HL-60/S4 treated with phorbol 12-myristate 13-acetate at 8.2 ng/mL for 4 days and 3 days (cell line): ENCODE data around the gene CHRNE.
"Not testable (repeated sequence)": the region's sequence is repeated elsewhere in the genome, so short reads cannot be mapped to it uniquely, and the experiment has no call there.

ENCODE experiments used
- in situ Hi-C: fragments of 300-500 bp; cut with MboI; formaldehyde crosslinking; loops from 2 replicates; pipeline ENCODE4 v1.15.0; 2022; ENCODE audit warnings: low sequenced_read_pairs

CHRNE gene

DNA sequence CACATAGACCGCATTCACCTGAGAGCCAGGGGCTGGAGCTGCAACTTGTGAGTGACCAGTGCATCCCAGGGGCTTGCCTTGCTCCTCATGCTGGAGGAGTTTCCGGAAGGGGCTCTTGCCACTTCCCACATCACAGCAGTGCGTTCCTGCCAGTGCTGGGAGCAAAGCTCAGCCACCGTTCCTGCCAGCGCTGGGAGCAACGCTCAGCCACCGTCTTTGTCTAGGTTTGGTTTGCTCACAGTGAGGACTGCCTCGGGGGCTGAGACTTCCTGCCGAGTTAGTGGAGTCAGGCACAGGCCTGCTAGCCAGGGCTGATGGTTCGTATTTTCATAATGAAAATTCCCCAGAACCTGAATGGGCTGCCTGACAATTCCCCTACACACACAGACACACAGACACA, 5.4 kb upstream of the CHRNE start:
- in situ Hi-C loops, result no loop called here

DNA sequence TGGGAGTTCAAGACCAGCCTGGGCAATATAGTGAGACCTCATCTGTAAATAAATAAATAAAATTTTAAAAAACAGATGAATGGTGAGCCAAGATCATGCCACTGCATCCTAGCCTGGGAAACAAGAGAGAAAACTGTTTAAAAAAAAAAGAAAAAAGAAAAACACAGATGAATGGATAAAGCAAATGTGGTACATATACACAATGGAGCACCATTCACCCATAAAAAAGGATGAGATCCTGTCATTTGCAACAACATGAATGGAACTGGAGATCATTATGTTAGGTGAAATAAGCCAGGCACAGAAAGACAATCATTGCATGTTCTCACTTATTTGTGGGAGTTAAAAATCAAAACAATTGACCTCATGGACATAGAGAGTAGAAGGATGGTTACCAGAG, 3.7 kb upstream of the CHRNE start:
- in situ Hi-C loops, result not testable (repeated sequence)

DNA sequence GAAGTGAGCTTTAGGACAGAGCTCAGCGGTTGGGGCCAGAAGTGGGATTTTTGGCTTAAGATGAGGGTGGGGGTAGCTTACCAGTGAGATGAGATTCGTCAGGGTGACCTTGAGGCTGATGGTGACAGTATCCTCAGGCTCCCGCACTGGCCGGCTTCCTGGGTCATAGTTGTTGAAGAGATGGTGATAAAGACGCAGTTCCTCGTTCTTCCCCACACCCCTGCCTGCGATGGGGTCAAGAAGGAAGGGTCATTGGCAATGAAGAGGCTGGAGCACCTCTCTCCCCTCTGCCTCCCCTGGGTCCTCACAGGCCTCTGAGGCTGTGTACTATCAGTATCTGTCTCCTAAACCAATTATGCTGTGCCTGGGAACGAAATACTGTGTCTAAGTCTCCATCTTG, 358 bp downstream of the CHRNE start:
- in situ Hi-C loops, result no loop called here

DNA sequence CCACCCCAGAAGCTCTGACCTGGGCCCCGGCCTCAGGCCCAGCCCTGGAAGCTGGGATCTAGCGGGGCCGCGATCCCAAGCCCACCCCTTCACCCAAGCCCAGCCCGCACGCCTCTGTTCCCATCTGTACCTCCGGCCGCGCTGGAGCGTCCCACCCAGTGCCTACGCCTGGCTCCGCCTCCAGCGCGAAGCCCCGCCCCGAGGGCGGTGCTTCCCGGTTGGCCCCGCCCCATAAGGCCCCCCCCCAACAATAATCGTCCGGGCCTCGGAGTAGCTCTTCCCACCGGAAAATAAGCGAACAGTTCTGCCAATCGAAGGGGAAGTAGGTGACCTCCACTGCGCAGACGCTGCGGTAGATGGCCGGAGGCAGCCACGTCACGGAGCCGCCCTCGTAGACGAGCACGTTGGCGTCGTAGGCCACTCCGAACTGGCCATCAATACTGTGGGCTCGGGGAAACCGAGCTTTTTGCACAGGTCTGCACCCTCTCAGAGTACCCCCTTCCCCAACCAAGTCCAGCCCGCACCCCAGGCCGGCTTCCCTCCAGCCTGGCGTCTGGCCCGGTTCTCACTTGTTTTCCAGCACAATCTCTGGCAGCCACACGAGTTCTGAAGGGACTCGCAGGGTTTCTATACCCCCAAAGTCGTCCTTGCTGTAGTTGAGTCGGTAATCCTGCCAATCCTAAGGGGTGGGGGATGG, 1.1 kb downstream of the CHRNE start:
- in situ Hi-C loops, result no loop called here

DNA sequence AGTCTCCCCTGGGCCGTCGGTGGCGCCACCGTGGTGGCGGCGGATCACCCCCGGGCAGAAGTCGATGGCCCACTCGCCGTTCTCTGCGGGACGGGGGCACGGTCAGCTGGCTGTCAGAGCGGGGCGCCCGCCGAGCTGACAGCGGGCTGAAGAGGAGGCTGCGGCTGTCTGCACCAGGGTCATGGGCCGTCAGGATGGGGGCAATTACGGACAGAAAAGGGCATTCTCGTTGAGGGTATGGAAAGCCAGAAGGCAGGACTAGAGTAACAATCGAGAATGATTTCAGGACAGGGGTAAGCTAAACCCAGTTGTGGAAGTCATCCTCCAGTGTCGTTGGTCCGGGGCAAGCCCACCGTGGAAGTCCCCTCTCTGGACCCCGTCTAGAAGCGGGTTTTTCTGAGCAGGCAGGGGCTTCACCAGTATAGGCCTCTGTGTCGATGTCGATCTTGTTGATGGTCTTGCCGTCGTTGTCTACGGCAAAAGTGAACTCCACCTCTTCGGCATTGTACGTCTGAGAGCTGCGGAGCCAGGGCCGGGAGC, 1.7 kb downstream of the CHRNE start:
- in situ Hi-C loops, result no loop called here

DNA sequence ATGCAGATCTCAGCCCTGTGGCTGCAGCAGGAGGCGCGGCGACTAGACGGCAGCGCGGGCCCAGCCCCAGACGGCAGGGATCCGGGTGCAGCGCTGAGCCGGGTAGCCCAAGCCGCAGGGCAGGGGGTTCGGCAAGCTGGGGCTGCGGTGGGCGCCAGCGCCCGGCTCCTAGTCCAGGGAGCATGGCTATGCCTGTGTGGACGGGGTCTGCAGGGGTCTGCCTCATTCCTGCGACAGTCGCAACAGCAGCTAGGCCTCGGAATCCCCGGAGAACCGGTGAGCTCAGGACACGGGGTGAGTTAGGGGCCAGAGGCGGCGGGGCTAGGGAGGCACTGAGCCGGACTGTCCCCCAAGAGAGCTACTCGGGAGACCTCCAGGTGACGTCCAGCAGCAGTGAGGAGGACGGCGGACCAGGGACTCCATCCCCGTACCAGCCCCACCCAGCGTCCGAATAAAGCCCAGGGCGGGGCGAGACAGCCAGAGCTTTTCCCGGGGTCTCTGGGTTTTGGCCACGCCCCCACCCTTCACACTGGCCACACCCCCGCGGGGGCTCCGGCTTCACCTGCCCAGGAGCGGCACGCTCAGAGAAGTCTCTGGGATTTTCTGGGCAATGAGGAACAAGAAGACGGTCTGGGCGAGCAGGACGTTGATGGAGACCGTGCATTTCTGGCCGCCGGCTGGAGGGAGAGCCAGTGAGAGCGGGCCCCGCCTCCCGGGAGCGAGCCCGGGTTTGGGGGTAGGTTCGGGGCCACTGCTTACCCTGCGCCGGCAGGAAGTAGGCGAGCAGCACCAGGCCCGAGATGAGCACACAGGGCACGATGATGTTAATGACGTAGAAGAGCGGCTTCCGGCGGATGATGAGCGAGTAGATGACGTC, 2.4 kb downstream of the CHRNE start:
- in situ Hi-C loops, result no loop called here

DNA sequence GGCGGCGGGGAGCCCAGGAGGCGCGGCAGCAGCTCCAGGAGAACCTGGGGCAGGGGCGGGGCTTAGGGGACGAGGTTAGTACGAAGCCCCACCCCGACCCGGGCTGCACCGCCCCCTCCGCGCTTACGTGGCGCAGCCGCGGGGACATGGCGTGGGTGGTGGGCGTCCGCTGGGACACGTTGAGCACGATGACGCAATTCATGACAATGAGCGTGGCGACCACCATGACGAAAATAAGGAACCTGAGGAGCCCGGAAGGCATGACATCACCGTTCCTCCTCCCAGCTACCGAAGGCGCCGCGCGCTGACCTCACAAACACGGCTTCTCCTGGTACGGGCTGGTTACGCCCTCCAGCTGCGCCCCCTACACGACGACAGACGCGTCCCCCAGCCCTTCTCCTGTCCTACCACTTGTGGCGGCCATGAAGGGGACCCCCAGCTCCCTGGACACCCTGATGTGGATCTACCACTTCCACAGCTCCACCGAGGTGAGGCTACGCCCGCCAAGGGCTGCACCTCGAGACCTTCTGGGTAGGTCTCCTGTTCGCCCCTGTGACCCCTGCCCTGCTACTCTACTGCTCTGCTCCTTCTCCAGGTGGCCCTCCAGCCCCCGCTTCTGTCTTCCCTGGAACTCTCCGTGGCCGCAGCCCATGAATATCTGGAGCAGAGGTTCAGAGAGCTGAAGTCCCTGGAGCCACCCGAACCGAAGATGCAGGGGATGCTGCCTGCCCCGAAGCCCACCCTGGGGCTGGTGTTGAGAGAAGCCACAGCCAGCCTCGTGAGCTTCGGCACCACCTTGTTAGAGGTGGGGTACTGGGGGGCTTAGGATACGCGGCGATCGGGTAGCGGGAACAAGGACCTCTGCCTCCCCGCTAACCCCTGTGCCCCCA, 3.3 kb downstream of the CHRNE start, which contains the start of gene C17orf107:
Gene C17orf107 (plus strand): TSS at position 196 of the 890 bp plus-strand sequence. CDS start 227 bp downstream, at position 423.
- in situ Hi-C loops, result loop anchor here (25.0 kb wide), 1 partner anchor 337 kb away; the partner anchor contains the start of genes GGT6 and MYBBP1A

DNA sequence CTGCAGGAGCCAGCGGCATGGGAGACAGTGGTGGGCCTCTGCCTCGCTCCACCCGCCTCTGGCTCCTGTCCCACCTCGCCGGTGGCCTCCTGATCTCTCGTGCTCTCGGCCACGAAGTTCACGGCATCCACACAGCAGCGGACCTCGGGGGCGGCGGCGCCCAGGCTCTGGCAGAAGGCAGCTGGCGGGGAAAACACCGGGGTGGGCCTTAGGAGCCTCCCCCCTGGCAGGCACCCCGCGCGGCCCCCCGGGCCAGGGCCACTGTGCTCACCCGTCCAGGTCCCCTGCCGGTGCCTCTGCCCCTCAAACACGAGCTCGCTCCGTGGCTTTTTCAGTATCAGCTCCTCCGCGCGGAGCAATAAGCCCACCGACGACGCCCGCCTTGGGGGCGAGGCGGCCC, 4.0 kb downstream of the CHRNE start:
- in situ Hi-C loops, result loop anchor here (25.0 kb wide), 1 partner anchor 337 kb away; the partner anchor contains the start of genes GGT6 and MYBBP1A

DNA sequence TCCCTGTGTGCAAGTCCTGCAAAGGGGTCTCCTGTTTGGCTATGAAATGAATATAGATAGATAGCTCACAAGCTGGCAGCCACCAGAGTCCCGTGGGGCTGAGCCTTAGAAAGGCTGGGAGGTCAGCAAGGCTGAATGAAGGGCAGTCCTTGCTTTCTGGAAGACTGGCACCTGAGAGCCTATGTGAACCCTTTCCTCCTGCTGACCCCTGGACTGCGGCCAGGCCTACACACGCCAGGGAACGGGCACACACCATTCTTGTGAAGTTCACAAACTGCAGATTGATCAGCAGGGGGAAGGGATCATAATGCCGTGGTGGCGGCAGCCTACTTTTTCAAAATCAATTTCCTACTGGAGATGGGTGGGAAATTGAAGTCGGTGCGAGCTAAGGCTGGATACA, 4.5 kb downstream of the CHRNE start:
- in situ Hi-C loops, result loop anchor here (25.0 kb wide), 1 partner anchor 336 kb away; the partner anchor contains the start of genes GGT6 and MYBBP1A

DNA sequence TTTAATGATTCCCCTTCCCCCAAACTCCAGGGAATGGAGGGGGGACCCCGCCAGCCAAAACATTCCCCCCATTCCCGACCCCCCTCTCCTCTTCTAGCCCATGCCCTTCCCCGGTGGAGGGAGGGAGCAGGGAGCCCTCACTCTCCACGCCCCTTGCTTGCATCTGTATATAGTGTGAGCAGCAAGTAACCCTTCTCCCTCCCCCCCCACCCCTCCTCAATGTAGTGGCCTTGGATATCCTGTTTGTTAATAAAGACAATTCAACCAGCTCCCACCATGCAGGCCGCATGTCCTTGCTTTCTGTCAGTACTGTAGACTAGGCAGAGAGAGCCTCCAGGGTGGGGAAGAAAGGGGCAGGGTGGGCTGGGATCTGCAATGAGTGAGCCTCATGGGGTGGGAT, 5.1 kb downstream of the CHRNE start:
- in situ Hi-C loops, result loop anchor here (25.0 kb wide), 1 partner anchor 335 kb away; the partner anchor contains the start of genes GGT6 and MYBBP1A

DNA sequence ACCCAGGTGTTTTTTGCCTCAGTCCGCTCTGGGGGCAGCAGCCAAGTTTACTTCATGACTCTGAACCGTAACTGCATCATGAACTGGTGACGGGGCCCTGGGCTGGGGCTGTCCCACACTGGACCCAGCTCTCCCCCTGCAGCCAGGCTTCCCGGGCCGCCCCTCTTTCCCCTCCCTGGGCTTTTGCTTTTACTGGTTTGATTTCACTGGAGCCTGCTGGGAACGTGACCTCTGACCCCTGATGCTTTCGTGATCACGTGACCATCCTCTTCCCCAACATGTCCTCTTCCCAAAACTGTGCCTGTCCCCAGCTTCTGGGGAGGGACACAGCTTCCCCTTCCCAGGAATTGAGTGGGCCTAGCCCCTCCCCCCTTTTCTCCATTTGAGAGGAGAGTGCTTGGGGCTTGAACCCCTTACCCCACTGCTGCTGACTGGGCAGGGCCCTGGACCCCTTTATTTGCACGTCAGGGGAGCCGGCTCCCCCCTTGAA, 5.7 kb downstream of the CHRNE start:
- in situ Hi-C loops, result loop anchor here (25.0 kb wide), 1 partner anchor 335 kb away; the partner anchor contains the start of genes GGT6 and MYBBP1A

DNA sequence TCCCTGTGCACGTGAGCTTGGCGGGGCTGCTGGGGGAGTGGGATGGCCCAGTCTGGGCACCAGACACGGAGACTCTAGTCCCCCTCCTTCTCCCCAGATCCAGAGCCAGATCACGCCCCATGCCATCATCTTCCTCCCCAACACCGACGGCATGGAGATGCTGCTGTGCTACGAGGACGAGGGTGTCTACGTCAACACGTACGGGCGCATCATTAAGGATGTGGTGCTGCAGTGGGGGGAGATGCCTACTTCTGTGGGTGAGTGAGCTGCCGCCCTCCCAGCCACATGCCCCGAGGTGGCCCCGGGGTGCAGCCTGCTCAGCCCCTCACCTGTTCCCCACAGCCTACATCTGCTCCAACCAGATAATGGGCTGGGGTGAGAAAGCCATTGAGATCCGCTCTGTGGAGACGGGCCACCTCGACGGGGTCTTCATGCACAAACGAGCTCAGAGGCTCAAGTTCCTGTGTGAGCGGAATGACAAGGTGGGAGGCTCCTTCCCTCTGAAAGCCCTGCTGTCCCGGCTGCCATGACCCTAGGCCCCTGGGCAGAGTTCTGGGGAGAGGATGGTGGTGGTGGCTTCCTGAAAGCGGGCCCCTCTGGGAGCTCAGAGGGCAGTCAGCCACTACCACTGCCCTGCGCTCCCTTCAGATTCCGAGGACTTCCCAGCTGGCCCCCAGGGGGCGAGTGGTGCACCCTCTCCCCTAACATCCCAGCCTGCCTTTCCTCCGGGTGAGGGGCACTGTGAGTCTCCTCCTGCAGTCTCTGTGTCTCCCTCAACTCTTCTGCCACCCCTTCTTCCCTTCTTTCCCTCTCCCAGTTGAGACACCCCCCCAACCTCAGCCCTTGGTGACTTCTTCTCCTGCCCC, 6.3 kb downstream of the CHRNE start:
- in situ Hi-C loops, result loop anchor here (25.0 kb wide), 1 partner anchor 334 kb away; the partner anchor contains the start of genes GGT6 and MYBBP1A

DNA sequence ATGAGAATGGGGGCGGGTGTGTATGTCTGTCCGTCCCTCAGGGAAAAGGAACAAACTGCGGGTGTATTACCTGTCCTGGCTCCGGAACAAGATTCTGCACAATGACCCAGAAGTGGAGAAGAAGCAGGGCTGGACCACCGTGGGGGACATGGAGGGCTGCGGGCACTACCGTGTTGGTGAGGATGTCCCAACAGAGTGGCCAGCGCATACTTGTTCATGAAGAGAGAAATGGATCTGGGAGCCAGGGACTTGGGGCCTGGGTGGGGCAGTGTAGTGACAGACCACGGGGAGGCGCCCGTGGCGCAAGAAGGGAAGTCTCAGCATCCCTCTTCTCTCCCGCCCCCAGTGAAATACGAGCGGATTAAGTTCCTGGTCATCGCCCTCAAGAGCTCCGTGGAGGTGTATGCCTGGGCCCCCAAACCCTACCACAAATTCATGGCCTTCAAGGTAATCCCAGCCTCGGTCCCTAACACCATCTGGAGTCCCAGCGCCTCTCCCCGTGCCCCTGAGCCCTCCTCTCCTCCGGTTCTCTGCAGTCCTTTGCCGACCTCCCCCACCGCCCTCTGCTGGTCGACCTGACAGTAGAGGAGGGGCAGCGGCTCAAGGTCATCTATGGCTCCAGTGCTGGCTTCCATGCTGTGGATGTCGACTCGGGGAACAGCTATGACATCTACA, 7.1 kb downstream of the CHRNE start:
- in situ Hi-C loops, result loop anchor here (25.0 kb wide), 1 partner anchor 333 kb away; the partner anchor contains the start of genes GGT6 and MYBBP1A

DNA sequence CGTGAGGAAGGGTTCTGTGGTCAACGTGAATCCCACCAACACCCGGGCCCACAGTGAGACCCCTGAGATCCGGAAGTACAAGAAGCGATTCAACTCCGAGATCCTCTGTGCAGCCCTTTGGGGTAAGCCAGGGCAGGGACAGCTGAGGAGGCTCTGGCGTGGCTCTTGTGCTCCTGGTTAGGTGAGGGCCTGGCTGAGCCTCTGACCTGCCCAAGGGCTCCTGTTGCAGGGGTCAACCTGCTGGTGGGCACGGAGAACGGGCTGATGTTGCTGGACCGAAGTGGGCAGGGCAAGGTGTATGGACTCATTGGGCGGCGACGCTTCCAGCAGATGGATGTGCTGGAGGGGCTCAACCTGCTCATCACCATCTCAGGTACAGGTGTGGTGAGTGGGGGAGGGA, 7.8 kb downstream of the CHRNE start:
- in situ Hi-C loops, result loop anchor here (25.0 kb wide), 1 partner anchor 333 kb away; the partner anchor contains the start of genes GGT6 and MYBBP1A

DNA sequence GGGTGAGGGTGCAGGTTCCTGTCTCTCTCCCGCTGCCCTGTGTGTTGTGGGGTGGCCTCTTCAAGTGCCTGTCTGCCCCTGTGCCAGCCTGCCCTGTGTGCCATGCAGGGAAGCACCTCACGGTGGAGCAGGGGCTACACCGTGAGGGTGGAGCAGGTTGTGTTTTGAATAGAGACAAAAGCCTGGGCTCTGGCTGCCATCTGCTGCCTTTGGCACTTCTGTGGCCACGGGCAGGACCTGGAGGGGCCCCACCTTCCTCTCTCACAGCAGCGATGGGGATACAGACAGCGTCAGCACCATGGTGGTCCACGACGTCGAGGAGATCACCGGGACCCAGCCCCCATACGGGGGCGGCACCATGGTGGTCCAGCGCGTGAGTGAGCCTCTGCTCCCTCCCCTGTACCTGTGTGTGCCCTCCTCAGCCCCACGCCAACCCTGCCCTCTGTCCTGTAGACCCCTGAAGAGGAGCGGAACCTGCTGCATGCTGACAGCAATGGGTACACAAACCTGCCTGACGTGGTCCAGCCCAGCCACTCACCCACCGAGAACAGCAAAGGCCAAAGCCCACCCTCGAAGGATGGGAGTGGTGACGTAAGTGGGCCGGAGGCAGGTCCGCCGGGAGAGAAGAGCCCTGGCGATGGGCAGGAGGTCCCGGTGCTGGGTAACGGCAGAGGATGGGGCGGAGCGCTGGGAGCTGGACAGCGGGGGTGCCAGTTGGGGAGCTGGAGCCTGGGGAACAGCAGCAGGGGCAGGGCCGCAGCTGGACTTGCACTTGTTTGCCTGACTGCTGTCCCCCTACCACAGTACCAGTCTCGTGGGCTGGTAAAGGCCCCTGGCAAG, 9.0 kb downstream of the CHRNE start:
- in situ Hi-C loops, result loop anchor here (25.0 kb wide), 1 partner anchor 332 kb away; the partner anchor contains the start of genes GGT6 and MYBBP1A

DNA sequence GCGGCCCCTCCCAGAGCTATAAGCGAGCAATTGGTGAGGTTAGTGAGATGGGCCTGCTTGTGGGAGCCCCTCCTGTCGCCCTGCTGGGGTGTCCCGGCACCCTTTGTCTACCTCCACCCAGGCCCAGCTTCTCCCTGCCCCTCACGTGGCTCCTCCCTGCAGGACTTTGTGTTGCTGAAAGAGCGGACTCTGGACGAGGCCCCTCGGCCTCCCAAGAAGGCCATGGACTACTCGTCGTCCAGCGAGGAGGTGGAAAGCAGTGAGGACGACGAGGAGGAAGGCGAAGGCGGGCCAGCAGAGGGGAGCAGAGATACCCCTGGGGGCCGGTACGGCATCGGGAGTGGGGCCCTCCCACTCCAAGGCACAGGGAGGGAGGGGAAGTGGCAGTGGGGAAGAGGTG, 9.6 kb downstream of the CHRNE start:
- in situ Hi-C loops, result loop anchor here (25.0 kb wide), 1 partner anchor 331 kb away; the partner anchor contains the start of genes GGT6 and MYBBP1A
